ENCODE data around the gene SLC5A3. TPM values are rescaled to one million over a fixed set of nuclear protein-coding genes. Genes with fewer than 3 reads are reported as not detected.
A peak's percentile ranks its signal among the peaks of the same experiment; 100 is the strongest.

Gene SLC5A3
- total RNA-seq, 2 experiments from 2014 or later: 23.3 to 26.0 TPM

GRCh38 chr21:34088752-34089151 lies 15.4 kb downstream of the SLC5A3 start:
- Mint-ChIP-seq H3K4me3 (no peak overlapping the region), H3K27ac (no peak overlapping the region), H3K9me3 (no peaks in the 10 kb centered on the region), H3K27me3 (no peaks in the 10 kb centered on the region), H3K36me3 (ENCODE audit: low read depth) (peaks cover 37% of the 10 kb centered on the region), H3K4me1 (peaks cover 38% of the 10 kb centered on the region)
- no peak for DNase-seq
- ChIA-PET CTCF (interaction anchor here (2.4 kb wide), 1 partner anchor 165 kb away, joined by 8 read pairs; no protein-coding TSS in a partner anchor), POLR2A (interaction anchor here (0.9 kb wide), 1 partner anchor 12 kb away, joined by 4 read pairs; no protein-coding TSS in a partner anchor)

- Mint-ChIP-seq H3K36me3 (ENCODE audit: low read depth) (peaks cover 52% of the 10 kb centered on the region), H3K9me3 (no peaks in the 10 kb centered on the region), H3K27ac (no peak overlapping the region), H3K4me1 (peaks cover 29% of the 10 kb centered on the region), H3K27me3 (no peaks in the 10 kb centered on the region), H3K4me3 (no peak overlapping the region)
- ChIA-PET POLR2A (interaction anchor here (1.3 to 3.6 kb wide), 3 partner anchors 10 to 142 kb away, joined by 5 to 14 read pairs (median 5); no protein-coding TSS in a partner anchor), CTCF (interaction anchor here (1.0 to 1.8 kb wide), 7 partner anchors 14 to 257 kb away, joined by 3 to 8 read pairs (median 3); partner anchors contain the start of genes MRPS6 and SLC5A3)
- DNase-seq: no peak
Observed at GRCh38 chr21:34091032-34091431, 17.7 kb downstream of the SLC5A3 start.

- no peak for DNase-seq
- peaks cover 29% of the 10 kb centered on the region for H3K4me1 Mint-ChIP-seq
- H3K36me3 Mint-ChIP-seq (ENCODE audit: low read depth): peaks cover 58% of the 10 kb centered on the region
- ChIA-PET POLR2A (interaction anchor here (0.7 to 3.6 kb wide), 3 partner anchors 9 to 160 kb away, joined by 3 to 14 read pairs (median 4); no protein-coding TSS in a partner anchor), CTCF (interaction anchor here (1.0 to 1.5 kb wide), 9 partner anchors 9 to 256 kb away, joined by 3 to 8 read pairs (median 3); no protein-coding TSS in a partner anchor)
- no peak overlapping the region for H3K4me3 Mint-ChIP-seq
- H3K9me3 Mint-ChIP-seq: no peaks in the 10 kb centered on the region
- no peaks in the 10 kb centered on the region for H3K27me3 Mint-ChIP-seq
- no peak overlapping the region for H3K27ac Mint-ChIP-seq
Observed at GRCh38 chr21:34091607-34092006, 18.2 kb downstream of the SLC5A3 start.

GRCh38 chr21:34092262-34092921 lies 19.0 kb downstream of the SLC5A3 start:
- H3K27ac Mint-ChIP-seq: peak overlapping the region; percentile 36
- H3K4me1 Mint-ChIP-seq: peaks cover 31% of the 10 kb centered on the region
- no peaks in the 10 kb centered on the region for H3K9me3 Mint-ChIP-seq
- H3K4me3 Mint-ChIP-seq: no peak overlapping the region
- no peaks in the 10 kb centered on the region for H3K27me3 Mint-ChIP-seq
- peaks cover 66% of the 10 kb centered on the region for H3K36me3 Mint-ChIP-seq (ENCODE audit: low read depth)
- CTCF ChIA-PET: interaction anchor here (1.0 to 1.4 kb wide), 6 partner anchors 9 to 255 kb away, joined by 3 to 5 read pairs (median 3); no protein-coding TSS in a partner anchor
- POLR2A ChIA-PET: interaction anchor here (0.7 to 3.6 kb wide), 5 partner anchors 9 to 161 kb away, joined by 3 to 14 read pairs (median 3); partner anchors contain the start of genes MRPS6 and SLC5A3
- no peak for DNase-seq

GRCh38 chr21:34093083-34093482 lies 19.7 kb downstream of the SLC5A3 start:
- POLR2A ChIA-PET: interaction anchor here (0.6 to 3.6 kb wide), 6 partner anchors 8 to 144 kb away, joined by 3 to 14 read pairs (median 3); partner anchors contain the start of genes MRPS6 and SLC5A3
- Mint-ChIP-seq H3K9me3 (no peaks in the 10 kb centered on the region), H3K36me3 (ENCODE audit: low read depth) (peaks cover 69% of the 10 kb centered on the region)

GRCh38 chr21:34094949-34095348 lies 21.6 kb downstream of the SLC5A3 start:
- POLR2A ChIA-PET: no interaction called here
- Mint-ChIP-seq H3K27me3 (no peaks in the 10 kb centered on the region), H3K4me3 (no peak overlapping the region), H3K27ac (no peak overlapping the region), H3K36me3 (ENCODE audit: low read depth) (peaks cover 80% of the 10 kb centered on the region), H3K4me1 (peaks cover 24% of the 10 kb centered on the region), H3K9me3 (no peaks in the 10 kb centered on the region)
- CTCF ChIA-PET: no interaction called here
- no peak for DNase-seq

More at GRCh38 chr21:34093083-34093482, 19.7 kb downstream of the SLC5A3 start:
- H3K4me3 Mint-ChIP-seq: no peak overlapping the region
- CTCF ChIA-PET: interaction anchor here (0.7 to 1.4 kb wide), 5 partner anchors 9 to 255 kb away, joined by 3 to 5 read pairs (median 3); no protein-coding TSS in a partner anchor
- DNase-seq: no peak
- H3K27me3 Mint-ChIP-seq: no peaks in the 10 kb centered on the region
- no peak overlapping the region for H3K27ac Mint-ChIP-seq
- peaks cover 31% of the 10 kb centered on the region for H3K4me1 Mint-ChIP-seq

GRCh38 chr21:34097442-34097841 lies 24.1 kb downstream of the SLC5A3 start:
- Mint-ChIP-seq H3K36me3 (ENCODE audit: low read depth) (peaks cover 87% of the 10 kb centered on the region), H3K4me3 (no peak overlapping the region), H3K9me3 (no peaks in the 10 kb centered on the region), H3K4me1 (peaks cover 10% of the 10 kb centered on the region), H3K27me3 (no peaks in the 10 kb centered on the region), H3K27ac (no peak overlapping the region)
- DNase-seq: no peak
- ChIA-PET POLR2A (no interaction called here), CTCF (no interaction called here)

GRCh38 chr21:34100337-34100736 lies 27.0 kb downstream of the SLC5A3 start:
- Mint-ChIP-seq H3K27me3 (no peaks in the 10 kb centered on the region), H3K4me1 (peaks cover 4% of the 10 kb centered on the region), H3K27ac (no peak overlapping the region), H3K36me3 (ENCODE audit: low read depth) (peaks cover 81% of the 10 kb centered on the region), H3K4me3 (no peak overlapping the region), H3K9me3 (no peaks in the 10 kb centered on the region)
- POLR2A ChIA-PET: interaction anchor here (1.2 to 2.2 kb wide), 2 partner anchors 10 to 26 kb away, joined by 5 to 6 read pairs; no protein-coding TSS in a partner anchor
- CTCF ChIA-PET: interaction anchor here (0.6 kb wide), 1 partner anchor 239 kb away, joined by 3 read pairs; no protein-coding TSS in a partner anchor
- no peak for DNase-seq

- no peaks in the 10 kb centered on the region for H3K27me3 Mint-ChIP-seq
- DNase-seq: no peak
- no peak overlapping the region for H3K4me3 Mint-ChIP-seq
- CTCF ChIA-PET: interaction anchor here (0.9 to 1.4 kb wide), 2 partner anchors 9 kb away, joined by 3 read pairs; no protein-coding TSS in a partner anchor
- H3K36me3 Mint-ChIP-seq (ENCODE audit: low read depth): peaks cover 80% of the 10 kb centered on the region
- no peak overlapping the region for H3K27ac Mint-ChIP-seq
- peaks cover 4% of the 10 kb centered on the region for H3K4me1 Mint-ChIP-seq
- H3K9me3 Mint-ChIP-seq: no peaks in the 10 kb centered on the region
- POLR2A ChIA-PET: interaction anchor here (0.8 to 2.2 kb wide), 3 partner anchors 8 to 27 kb away, joined by 4 to 6 read pairs (median 5); no protein-coding TSS in a partner anchor
Observed at GRCh38 chr21:34100790-34101189, 27.4 kb downstream of the SLC5A3 start.

GRCh38 chr21:34105947-34106541 lies 32.7 kb downstream of the SLC5A3 start:
- POLR2A ChIA-PET: no interaction called here
- Mint-ChIP-seq H3K27me3 (no peaks in the 10 kb centered on the region), H3K36me3 (ENCODE audit: low read depth) (peaks cover 70% of the 10 kb centered on the region)

GRCh38 chr21:34107606-34108005 lies 34.2 kb downstream of the SLC5A3 start:
- Mint-ChIP-seq H3K36me3 (ENCODE audit: low read depth) (peaks cover 66% of the 10 kb centered on the region), H3K4me1 (peaks cover 5% of the 10 kb centered on the region), H3K27me3 (no peaks in the 10 kb centered on the region), H3K27ac (no peak overlapping the region), H3K4me3 (no peak overlapping the region), H3K9me3 (no peaks in the 10 kb centered on the region)
- ChIA-PET CTCF (interaction anchor here (1.1 to 1.5 kb wide), 2 partner anchors 32 to 184 kb away, joined by 3 to 5 read pairs; no protein-coding TSS in a partner anchor), POLR2A (interaction anchor here (1.1 kb wide), 1 partner anchor 33 kb away, joined by 3 read pairs; no protein-coding TSS in a partner anchor)
- no peak for DNase-seq

More at GRCh38 chr21:34105947-34106541, 32.7 kb downstream of the SLC5A3 start:
- no peak for DNase-seq
- H3K9me3 Mint-ChIP-seq: no peaks in the 10 kb centered on the region
- CTCF ChIA-PET: no interaction called here
- H3K27ac Mint-ChIP-seq: no peak overlapping the region
- H3K4me1 Mint-ChIP-seq: peaks cover 2% of the 10 kb centered on the region
- no peak overlapping the region for H3K4me3 Mint-ChIP-seq

- Mint-ChIP-seq H3K9me3 (no peaks in the 10 kb centered on the region), H3K4me3 (no peak overlapping the region), H3K27me3 (no peaks in the 10 kb centered on the region), H3K4me1 (peaks cover 10% of the 10 kb centered on the region), H3K36me3 (ENCODE audit: low read depth) (peaks cover 61% of the 10 kb centered on the region), H3K27ac (no peak overlapping the region)
- ChIA-PET POLR2A (interaction anchor here (0.6 kb wide), 1 partner anchor 185 kb away, joined by 3 read pairs; no protein-coding TSS in a partner anchor), CTCF (interaction anchor here (1.6 kb wide), 1 partner anchor 8 kb away, joined by 3 read pairs; no protein-coding TSS in a partner anchor)
- DNase-seq: no peak
Observed at GRCh38 chr21:34109075-34109474, 35.7 kb downstream of the SLC5A3 start.

Data from activated CD4-positive, alpha-beta memory T cell treated with anti-CD3 and anti-CD28 coated beads, Interleukin-2, amount 10 ng/mL, durations not matched to agents 7 days and 5 days (primary cell).